HG02763 (cell line): ENCODE measurements around the gene PRDM8.
"Not testable (repeated sequence)": the region's sequence is repeated elsewhere in the genome, so short reads cannot be mapped to it uniquely, and the experiment has no call there.

ENCODE experiments used
- ATAC-seq: cut with Tn5 transposase; IDR thresholded peaks from one replicate; pipeline ENCODE4 v1.9.1; 2021; ENCODE audit warnings: mild to moderate bottlenecking, moderate library complexity; ENCODE audit not compliant: unreplicated experiment

The PRDM8 gene

GRCh38 chr4:80196922-80197573 lies at the start of gene PRDM8:
Gene PRDM8 (plus strand): TSS chr4:80197503. CDS start chr4:80200081, 2,578 bp downstream.
- ATAC-seq, result no peak

- no peak for ATAC-seq
These were observed 46.7 kb upstream of the PRDM8 start for GRCh38 chr4:80150387-80151180.

DNA sequence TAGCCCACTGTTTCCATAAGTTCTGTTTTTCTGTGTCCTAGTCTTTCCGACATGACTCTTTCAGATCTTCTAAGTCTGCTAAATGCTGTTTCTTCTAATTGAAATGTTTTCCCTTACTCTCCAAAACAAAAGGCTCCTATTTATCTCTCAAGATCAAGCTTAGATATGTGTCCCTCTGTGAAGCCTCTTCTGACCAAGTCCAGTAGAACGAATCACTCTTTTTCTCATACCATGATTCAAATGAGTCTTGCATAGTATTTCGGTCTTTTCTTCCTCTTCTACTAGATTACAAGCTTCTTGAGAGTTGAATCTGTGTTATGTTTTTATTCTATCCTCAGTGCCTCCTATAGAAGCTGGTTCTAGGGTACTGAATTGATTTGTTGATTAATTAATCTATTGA lies 45.3 kb upstream of the PRDM8 start:
- ATAC-seq, result no peak

DNA sequence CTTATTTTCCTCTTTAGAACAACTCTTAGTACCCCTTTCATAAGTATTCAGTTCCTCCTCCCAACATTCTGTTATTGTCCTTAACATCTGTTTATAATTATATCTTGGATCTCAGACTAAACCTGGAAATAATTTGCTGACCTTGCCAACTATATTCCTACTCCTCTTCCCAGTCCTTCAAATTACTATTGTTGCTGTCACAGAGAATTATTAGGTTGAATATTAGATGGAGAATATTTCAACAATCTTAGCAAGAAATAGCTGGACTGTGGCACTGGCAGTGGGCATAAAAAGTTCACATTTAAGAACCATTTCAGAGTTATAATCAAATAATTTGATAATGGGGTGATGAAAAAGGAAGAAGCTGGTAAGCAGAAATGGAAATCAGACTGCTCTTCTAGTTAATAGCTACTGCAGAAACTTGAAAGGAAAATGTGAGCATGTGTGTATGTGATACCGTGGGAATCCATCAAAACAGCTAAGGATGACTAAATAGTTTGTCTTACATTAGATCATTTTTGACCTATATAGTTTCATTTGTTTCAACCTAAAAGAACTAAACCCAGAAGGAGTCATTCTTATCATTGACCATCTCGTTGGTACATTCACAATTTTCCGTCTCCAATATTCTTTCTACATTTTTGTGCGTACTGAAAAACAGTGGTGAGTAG lies 43.3 kb upstream of the PRDM8 start:
- no peak for ATAC-seq

DNA sequence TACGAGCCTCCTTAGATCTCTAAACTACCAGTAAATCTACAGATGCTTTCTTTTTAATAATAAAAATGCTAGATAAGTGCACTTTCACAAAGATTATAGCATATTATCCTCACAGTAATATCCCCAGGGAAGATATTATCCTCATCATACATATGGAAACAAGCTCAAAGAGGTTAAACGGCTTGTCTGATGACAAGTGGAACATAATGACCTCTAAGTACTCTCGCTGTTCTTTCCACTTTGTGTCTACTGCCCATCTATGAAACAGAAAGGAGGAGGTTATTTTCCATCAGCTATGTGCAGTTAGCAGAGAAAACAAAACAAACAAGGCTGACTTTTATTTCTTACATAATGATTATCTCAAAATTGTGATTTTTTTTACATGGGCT lies 42.8 kb upstream of the PRDM8 start:
- ATAC-seq, result no peak

DNA sequence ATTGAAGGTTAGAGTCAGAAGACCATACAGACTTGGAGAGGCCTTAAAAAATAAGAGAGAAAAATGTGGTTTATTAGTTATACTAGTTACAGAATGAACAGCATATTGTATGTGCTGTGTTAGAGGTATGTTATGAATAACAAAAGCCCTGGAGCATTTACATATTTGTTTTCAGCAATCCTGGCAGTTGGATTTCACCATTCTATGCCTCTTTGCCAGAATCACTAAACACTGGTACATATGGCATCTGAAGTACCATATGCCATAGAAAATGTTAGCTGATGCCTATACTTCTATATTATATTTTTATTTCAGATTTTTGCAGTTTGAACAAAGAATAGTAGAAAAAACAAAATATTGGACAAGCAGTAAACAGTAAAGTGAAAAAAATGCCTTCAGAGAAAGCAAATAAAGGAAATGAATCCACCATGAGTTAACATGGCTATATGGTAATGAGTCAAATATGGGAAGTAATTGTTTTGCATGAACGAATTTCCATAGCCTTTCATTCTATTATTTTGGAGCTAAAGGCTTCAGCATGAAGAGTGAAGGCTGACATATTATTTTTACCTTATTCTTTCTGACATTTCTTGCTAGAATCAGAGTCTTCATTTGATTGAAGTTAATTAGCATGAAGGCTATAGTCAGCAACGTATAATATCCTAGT lies 41.9 kb upstream of the PRDM8 start:
- no peak for ATAC-seq

DNA sequence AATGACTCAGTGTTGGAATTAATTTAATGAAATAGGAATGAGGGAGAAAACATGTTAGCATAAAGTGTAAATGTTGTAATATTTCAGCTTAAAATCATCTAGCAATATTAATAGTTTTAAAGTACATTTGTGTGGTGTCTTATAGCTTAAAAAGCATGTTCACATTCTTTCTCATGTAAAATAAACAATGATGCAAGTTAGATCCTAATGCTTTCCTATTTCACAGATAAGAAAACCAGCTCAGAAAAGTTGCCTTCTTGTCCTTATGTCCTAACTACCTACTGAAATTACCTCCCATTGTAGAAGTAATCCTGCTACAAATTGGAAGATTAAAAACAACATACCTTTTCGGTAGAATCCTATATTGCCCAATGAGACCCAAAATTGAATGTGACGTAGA lies 40.9 kb upstream of the PRDM8 start:
- ATAC-seq, result no peak

GRCh38 chr4:80161413-80162058 lies 35.8 kb upstream of the PRDM8 start:
- no peak for ATAC-seq

DNA sequence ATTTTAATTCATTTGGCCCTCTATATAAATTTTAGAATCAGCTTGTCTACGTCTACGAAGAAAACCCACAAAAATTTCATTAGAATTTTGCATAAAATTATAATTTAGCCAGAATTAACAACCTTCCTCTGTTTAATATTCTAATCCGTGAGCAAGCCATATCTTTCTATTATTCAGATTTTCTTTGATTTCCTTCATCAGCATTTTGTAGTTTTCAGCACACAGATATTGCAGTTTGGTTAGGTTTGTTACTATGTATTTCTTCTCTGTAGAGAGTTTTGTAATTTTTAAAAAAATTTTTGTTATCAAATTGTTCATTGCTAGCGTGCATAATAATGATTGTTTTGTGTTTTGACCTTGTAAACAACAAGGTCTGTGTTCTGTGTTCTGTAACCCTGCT lies 34.9 kb upstream of the PRDM8 start:
- no peak for ATAC-seq

DNA sequence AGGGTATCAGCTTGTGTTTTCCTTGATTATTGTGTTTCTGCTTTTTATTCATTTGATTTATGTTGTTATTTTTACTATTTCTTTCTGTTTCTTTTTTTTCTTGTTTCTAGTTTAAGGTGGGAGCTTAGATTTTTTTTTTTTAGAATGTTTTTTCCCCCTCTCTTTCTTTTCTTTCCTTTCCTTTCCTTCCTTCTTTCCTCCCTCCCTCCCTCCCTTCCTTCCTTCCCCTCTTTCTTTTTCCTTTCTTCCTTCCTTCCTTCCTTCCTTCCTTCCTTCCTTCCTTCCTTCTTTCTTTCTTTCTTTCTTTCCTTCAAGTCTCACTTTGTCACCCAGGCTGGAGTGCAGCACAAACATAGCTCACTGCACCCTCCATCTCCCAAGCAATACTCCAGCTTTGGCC lies 31.4 kb upstream of the PRDM8 start:
- ATAC-seq, result no peak

DNA sequence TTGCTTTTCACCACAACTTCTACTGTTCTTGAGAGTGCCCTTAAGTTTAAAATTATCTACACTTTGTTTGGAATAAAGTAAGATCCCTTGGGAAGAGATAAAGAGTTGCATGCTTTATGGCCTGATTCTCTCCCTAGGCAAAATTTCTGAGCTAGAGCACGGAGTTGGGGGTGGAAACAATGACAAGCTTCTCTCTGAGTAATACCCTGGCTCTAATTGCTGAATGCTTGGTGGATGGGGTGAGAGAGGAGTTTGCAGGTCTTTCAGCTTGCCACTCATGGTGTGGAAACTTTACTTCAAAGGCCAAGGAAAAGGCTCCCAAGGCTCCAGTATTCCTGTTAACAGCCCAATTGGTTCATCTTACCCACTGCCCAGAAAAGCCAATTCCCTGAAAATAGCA lies 26.1 kb upstream of the PRDM8 start:
- no peak for ATAC-seq

DNA sequence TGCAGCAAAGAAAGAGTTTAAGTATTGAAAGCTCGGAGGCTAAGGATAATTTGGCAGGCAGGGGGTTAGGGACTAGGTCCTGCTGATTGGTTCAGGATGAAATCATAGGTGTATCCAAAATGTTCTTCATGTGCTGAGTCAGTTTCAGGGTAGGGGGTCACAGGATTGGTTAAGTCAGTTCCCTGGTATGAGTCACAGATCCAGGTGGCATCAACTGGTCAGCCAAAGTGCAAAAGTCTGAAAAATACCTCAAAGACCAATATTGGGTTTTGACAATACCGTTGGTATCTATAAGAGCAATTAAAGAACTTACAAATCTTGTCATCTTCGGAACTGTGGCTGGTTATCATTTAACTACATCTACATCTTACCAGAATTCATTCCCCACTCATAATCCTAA lies 25.6 kb upstream of the PRDM8 start:
- no peak for ATAC-seq

DNA sequence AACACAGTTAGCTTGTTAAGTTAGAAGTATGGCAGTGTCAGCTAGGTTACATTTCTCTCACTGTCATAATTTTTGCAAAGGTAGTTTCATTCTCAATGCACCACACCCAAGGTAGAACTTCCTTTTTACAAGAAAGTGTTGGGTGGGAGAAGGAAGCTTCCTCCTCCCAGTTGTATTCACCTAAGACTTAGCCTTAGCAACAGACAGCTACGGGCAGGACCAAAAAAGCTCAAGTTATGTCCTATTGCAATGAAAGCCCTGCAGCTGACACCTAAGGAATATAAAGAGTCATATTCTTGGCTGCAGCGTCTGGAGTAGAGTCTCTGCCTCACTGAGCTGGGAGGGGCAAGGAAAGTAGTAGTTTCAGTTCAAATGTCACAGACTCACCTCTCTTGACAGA lies 25.1 kb upstream of the PRDM8 start:
- no peak for ATAC-seq

DNA sequence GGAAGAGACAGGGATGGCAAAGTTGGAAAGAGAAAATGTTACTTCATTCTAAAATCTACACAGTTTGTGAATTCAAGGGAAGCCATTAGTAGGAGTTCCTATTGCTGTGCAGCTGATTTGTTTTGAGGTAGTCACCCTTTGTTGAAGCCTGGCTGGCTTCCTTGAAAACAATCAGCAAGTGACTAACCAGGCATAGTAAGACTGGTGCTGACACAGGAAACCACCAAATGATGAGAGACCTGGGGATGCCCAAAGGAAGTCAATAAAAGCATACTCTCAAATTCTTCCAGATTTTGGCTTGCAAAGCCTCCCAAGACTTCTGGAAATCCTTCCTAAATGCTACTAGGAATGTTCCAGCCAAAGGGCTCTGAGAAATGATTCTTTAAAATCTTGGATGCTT lies 23.9 kb upstream of the PRDM8 start:
- ATAC-seq, result peak; percentile 82

- ATAC-seq, result no peak
These were observed 23.5 kb upstream of the PRDM8 start for GRCh38 chr4:80173841-80174240.

GRCh38 chr4:80177793-80178192 lies 19.5 kb upstream of the PRDM8 start:
- not testable (repeated sequence) for ATAC-seq

DNA sequence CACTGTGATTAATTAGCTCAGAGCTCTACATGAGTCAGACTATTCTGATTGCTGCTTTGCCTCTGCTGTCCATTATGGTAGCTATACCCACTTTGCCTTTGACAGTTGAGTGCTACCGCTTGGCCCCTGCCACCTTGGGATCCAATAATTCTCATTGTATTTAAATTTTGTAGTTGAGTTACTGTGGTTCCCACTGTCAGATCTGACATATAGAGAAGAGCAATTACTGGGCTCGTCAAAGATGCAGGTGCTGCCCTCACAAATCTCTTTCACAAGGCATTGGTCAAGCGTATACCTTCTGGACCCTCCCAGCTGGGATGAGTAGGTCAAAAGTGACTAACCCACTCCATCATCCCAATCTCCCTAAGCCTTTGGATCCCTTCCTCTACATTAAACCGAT lies 18.3 kb upstream of the PRDM8 start:
- no peak for ATAC-seq

GRCh38 chr4:80179637-80180161 lies 17.6 kb upstream of the PRDM8 start:
- ATAC-seq, result no peak

- no peak for ATAC-seq
These were observed 16.6 kb upstream of the PRDM8 start for GRCh38 chr4:80180743-80181142.

DNA sequence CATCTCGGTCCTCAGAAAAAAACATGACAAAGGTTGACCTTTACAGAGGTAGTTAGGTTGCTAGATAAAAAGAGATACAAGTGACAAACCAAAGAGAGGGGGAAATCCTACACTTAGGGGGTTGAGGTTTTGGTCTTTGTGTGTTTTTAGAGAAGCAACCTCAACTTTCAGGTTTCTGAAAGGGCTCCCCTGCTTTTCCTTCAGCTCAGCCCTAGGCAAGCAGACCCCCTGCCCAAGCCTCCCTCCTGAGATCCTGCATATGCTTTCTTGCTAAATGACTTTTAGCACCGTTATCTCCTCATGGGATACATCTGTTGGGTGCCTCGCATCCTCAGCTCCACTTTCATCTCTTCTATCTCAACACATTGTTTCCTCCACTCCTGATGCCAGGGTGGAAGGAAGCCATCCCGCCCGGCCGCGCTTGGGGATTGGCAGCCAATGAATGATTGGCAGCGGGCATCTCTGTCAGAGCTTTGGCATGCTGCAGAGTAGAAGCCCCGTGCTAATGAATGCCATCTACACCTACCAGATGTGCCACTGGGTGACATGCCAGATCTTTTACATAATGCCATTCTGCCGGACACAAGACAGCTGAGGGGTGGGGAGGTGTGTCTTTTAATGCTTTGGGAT lies 15.0 kb upstream of the PRDM8 start:
- ATAC-seq, result no peak
